Measurements from ENCODE around the gene DSCAM.

DNA sequence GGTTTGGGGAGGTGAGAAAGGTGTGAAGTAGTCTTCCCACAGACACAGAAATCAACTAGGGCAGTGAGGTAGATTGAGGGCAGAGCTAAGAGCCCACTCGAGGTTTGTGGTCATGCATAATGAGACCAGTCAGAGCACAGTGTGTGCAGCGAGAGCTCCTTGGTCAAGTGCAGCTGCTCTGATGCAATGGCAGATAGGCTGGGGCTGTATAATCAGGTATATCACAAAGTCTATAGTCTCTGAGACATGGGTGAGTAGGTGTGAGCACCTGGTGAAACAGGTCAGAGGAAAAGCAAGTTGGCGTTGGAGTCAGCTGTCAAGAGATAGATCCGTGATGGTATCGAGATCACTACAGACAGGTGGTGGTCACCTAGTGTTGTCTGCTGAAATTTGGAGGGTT is 17.6 kb downstream of the DSCAM start:
- no peak for TF ChIP-seq POLR2A (IDR thresholded peaks at IDR 0.05)
- TF ChIP-seq, protein P1, sequence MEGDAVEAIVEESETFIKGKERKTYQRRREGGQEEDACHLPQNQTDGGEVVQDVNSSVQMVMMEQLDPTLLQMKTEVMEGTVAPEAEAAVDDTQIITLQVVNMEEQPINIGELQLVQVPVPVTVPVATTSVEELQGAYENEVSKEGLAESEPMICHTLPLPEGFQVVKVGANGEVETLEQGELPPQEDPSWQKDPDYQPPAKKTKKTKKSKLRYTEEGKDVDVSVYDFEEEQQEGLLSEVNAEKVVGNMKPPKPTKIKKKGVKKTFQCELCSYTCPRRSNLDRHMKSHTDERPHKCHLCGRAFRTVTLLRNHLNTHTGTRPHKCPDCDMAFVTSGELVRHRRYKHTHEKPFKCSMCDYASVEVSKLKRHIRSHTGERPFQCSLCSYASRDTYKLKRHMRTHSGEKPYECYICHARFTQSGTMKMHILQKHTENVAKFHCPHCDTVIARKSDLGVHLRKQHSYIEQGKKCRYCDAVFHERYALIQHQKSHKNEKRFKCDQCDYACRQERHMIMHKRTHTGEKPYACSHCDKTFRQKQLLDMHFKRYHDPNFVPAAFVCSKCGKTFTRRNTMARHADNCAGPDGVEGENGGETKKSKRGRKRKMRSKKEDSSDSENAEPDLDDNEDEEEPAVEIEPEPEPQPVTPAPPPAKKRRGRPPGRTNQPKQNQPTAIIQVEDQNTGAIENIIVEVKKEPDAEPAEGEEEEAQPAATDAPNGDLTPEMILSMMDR (IDR thresholded peaks at IDR 0.05): no peak
- TF ChIP-seq POLR2AphosphoS5 (IDR thresholded peaks at IDR 0.05): no peak

Measured in gastroesophageal sphincter (tissue), 3 donors.